ENCODE results near the gene FBXW2.
A peak's percentile ranks its signal among the peaks of the same experiment; 100 is the strongest.

The FBXW2 gene

GRCh38 chr9:120792898-120793765 is at the start of gene FBXW2:
FBXW2 (minus strand) TSS chr9:120793416; CDS start chr9:120788258, 5,158 bp downstream.
- Histone ChIP-seq H4K20me1 (ENCODE audit: insufficient read depth) (no peaks in the 10 kb centered on the region), H3K4me1 (ENCODE audit: low read depth, poor library complexity, severe bottlenecking) (peaks cover 23% of the 10 kb centered on the region), H3K27me3 (ENCODE audit: insufficient read depth, low read depth) (no peaks in the 10 kb centered on the region), H3K4me2 (peak within 1 kb of the TSS; percentile 94), H3K4me3 (IDR thresholded peaks at IDR 0.05; ENCODE audit: insufficient read depth, low read depth, low read length) (no peak within 1 kb of the TSS), H3K36me3 (ENCODE audit: insufficient read depth) (no peaks in the 10 kb centered on the region), H3K9ac (peak within 1 kb of the TSS; percentile 82), H3K79me2 (ENCODE audit: insufficient read depth, low read depth) (peaks cover 48% of the 10 kb centered on the region), H2AFZ (ENCODE audit: low read depth) (peak within 1 kb of the TSS; percentile 96), H3K27ac (peak within 1 kb of the TSS; percentile 73)
- TF ChIP-seq CTCF (conservative IDR thresholded peaks at IDR 0.05; ENCODE audit: low read depth, low read length), result no peak

GRCh38 chr9:120841930-120842684 is 48.9 kb upstream of the FBXW2 start:
- Histone ChIP-seq H3K27ac (peak overlapping the region; percentile 74), H3K79me2 (ENCODE audit: insufficient read depth, low read depth) (peaks cover 36% of the 10 kb centered on the region), H3K36me3 (ENCODE audit: insufficient read depth) (0 out of 2 replicates have a peak, but pooled peaks cover 3% of the 10 kb centered on the region), H3K27me3 (ENCODE audit: insufficient read depth, low read depth) (no peaks in the 10 kb centered on the region), H2AFZ (ENCODE audit: low read depth) (peak overlapping the region; percentile 68), H3K4me2 (peak overlapping the region; percentile 72), H3K4me1 (ENCODE audit: low read depth, poor library complexity, severe bottlenecking) (peaks cover 11% of the 10 kb centered on the region), H3K4me3 (IDR thresholded peaks at IDR 0.05; ENCODE audit: insufficient read depth, low read depth, low read length) (no peak overlapping the region), H3K9ac (peak overlapping the region; percentile 86), H4K20me1 (ENCODE audit: insufficient read depth) (no peaks in the 10 kb centered on the region)
- no peak for TF ChIP-seq CTCF (conservative IDR thresholded peaks at IDR 0.05; ENCODE audit: low read depth, low read length)

- no peak overlapping the region for H3K4me2 ChIP-seq
- no peak for TF ChIP-seq CTCF (conservative IDR thresholded peaks at IDR 0.05; ENCODE audit: low read depth, low read length)
- H3K79me2 ChIP-seq (ENCODE audit: insufficient read depth, low read depth), result peaks cover 36% of the 10 kb centered on the region
- no peak overlapping the region for H3K27ac ChIP-seq
- H3K4me3 ChIP-seq (IDR thresholded peaks at IDR 0.05; ENCODE audit: insufficient read depth, low read depth, low read length), result no peak overlapping the region
- no peak overlapping the region for H2AFZ ChIP-seq (ENCODE audit: low read depth)
- H3K9ac ChIP-seq, result no peak overlapping the region
- H4K20me1 ChIP-seq (ENCODE audit: insufficient read depth), result no peaks in the 10 kb centered on the region
- no peaks in the 10 kb centered on the region for H3K27me3 ChIP-seq (ENCODE audit: insufficient read depth, low read depth)
- peaks cover 11% of the 10 kb centered on the region for H3K4me1 ChIP-seq (ENCODE audit: low read depth, poor library complexity, severe bottlenecking)
- H3K36me3 ChIP-seq (ENCODE audit: insufficient read depth), result 0 out of 2 replicates have a peak, but pooled peaks cover 4% of the 10 kb centered on the region
These were observed 45.9 kb upstream of the FBXW2 start for GRCh38 chr9:120839146-120839545.

- H3K27me3 ChIP-seq (ENCODE audit: insufficient read depth, low read depth), result no peaks in the 10 kb centered on the region
- H3K4me1 ChIP-seq (ENCODE audit: low read depth, poor library complexity, severe bottlenecking), result peaks cover 11% of the 10 kb centered on the region
- no peaks in the 10 kb centered on the region for H4K20me1 ChIP-seq (ENCODE audit: insufficient read depth)
- H3K4me3 ChIP-seq (IDR thresholded peaks at IDR 0.05; ENCODE audit: insufficient read depth, low read depth, low read length), result no peak overlapping the region
- H3K79me2 ChIP-seq (ENCODE audit: insufficient read depth, low read depth), result peaks cover 29% of the 10 kb centered on the region
- no peak overlapping the region for H3K9ac ChIP-seq
- no peak overlapping the region for H3K27ac ChIP-seq
- H3K36me3 ChIP-seq (ENCODE audit: insufficient read depth), result 0 out of 2 replicates have a peak, but pooled peaks cover 4% of the 10 kb centered on the region
- no peak overlapping the region for H3K4me2 ChIP-seq
- no peak overlapping the region for H2AFZ ChIP-seq (ENCODE audit: low read depth)
- TF ChIP-seq CTCF (conservative IDR thresholded peaks at IDR 0.05; ENCODE audit: low read depth, low read length), result no peak
These were observed 44.7 kb upstream of the FBXW2 start for GRCh38 chr9:120837921-120838320.
